ENCODE measurements around the gene TMEM145. TPM values are rescaled to one million over a fixed set of nuclear protein-coding genes. Genes with fewer than 3 reads are reported as not detected.
A peak's percentile ranks its signal among the peaks of the same experiment; 100 is the strongest.

Gene TMEM145
- total RNA-seq, 1 donor from 2014 or later, result 24.7 TPM

DNA sequence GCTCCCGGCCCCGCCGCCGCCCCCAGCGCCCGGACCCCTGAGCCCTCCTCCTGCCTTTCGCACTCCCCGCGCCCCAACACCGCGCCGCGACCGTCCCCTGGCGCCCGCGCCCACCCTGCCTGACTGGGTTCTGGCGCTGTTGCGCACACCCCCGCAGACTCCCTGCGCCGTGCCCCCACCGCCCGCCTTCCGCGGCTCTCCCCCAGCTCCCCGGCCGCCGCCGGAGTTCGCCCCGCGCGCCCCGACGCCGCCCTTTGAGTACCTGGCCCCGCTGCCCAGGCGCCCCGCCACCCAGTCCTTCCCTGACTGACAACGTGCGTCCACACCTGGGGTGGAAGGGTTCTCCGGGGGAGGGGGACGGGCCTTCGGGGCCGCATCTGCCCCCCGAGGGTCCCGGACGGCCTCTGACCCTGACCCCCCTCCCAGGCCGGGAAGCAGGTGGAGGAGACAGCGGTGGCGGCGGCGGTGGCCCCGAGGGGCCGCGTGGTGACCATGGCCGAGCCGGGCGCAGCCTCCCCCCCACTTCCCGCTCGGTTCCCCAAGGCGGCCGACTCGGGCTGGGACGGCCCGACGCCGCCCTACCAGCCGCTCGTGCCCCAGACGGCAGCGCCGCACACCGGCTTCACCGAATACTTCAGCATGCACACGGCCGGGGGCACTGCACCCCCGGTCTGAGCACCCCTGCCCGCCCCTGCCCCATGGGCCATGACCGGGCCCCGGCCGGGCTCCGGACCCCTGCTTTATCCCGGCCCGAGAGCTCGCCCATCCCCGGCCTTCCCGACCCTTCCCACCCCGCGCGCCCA lies 10.9 kb downstream of the TMEM145 start:
- Mint-ChIP-seq H3K9me3 (ENCODE audit: unreplicated experiment) (peaks cover 8% of the 10 kb centered on the region), H3K36me3 (ENCODE audit: unreplicated experiment) (no peaks in the 10 kb centered on the region), H3K4me3 (ENCODE audit: unreplicated experiment) (no peak overlapping the region), H3K27me3 (ENCODE audit: unreplicated experiment) (peaks cover 13% of the 10 kb centered on the region), H3K27ac (ENCODE audit: unreplicated experiment) (no peak overlapping the region), H3K4me1 (ENCODE audit: low read depth, unreplicated experiment) (peaks cover 22% of the 10 kb centered on the region)
- peak; percentile 38 for DNase-seq
- TF ChIP-seq, protein P1, sequence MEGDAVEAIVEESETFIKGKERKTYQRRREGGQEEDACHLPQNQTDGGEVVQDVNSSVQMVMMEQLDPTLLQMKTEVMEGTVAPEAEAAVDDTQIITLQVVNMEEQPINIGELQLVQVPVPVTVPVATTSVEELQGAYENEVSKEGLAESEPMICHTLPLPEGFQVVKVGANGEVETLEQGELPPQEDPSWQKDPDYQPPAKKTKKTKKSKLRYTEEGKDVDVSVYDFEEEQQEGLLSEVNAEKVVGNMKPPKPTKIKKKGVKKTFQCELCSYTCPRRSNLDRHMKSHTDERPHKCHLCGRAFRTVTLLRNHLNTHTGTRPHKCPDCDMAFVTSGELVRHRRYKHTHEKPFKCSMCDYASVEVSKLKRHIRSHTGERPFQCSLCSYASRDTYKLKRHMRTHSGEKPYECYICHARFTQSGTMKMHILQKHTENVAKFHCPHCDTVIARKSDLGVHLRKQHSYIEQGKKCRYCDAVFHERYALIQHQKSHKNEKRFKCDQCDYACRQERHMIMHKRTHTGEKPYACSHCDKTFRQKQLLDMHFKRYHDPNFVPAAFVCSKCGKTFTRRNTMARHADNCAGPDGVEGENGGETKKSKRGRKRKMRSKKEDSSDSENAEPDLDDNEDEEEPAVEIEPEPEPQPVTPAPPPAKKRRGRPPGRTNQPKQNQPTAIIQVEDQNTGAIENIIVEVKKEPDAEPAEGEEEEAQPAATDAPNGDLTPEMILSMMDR (IDR thresholded peaks at IDR 0.05; ENCODE audit: partially characterized antibody, unreplicated experiment), result no peak

DNA sequence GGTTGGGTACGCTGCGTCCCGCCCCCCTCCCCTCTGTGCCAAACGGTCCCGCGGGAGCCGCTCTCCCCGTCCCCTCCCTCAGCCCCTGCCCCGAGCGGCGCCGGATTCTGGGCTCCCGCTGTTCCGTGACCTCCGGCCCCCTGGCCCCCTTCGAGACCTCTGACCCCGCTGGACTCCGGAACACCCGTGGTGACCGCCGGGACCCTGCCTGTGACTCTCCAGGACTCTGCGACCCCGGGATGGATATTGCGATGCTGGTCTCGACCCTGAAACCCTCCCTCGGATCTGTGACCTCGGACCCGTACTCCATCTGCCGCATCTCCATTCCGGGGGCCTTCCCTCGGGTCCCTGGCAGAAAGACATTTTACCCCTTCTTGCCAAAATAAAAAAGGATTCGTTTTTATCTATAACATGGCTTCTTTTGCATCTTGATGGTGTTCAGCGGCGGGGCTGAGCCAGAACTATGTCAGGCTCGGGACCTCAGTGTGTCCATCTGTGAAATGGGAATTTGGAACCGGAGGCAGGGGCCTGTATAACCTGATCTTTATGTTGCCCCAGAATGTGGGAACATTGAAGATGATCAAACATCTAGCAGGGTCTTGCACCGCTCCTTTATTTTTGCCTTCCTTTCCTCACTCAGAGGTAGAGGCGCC lies 11.7 kb downstream of the TMEM145 start:
- TF ChIP-seq, protein P1 (IDR thresholded peaks at IDR 0.05; ENCODE audit: partially characterized antibody, unreplicated experiment), result peak; percentile 66
- H3K9me3 Mint-ChIP-seq (ENCODE audit: unreplicated experiment), result peaks cover 10% of the 10 kb centered on the region
- H3K27ac Mint-ChIP-seq (ENCODE audit: unreplicated experiment), result peak overlapping the region; percentile 66
- peak overlapping the region; percentile 82 for H3K4me3 Mint-ChIP-seq (ENCODE audit: unreplicated experiment)
- H3K36me3 Mint-ChIP-seq (ENCODE audit: unreplicated experiment), result no peaks in the 10 kb centered on the region
- peaks cover 13% of the 10 kb centered on the region for H3K27me3 Mint-ChIP-seq (ENCODE audit: unreplicated experiment)
- peak; percentile 41 for DNase-seq
- H3K4me1 Mint-ChIP-seq (ENCODE audit: low read depth, unreplicated experiment), result peaks cover 24% of the 10 kb centered on the region

DNA sequence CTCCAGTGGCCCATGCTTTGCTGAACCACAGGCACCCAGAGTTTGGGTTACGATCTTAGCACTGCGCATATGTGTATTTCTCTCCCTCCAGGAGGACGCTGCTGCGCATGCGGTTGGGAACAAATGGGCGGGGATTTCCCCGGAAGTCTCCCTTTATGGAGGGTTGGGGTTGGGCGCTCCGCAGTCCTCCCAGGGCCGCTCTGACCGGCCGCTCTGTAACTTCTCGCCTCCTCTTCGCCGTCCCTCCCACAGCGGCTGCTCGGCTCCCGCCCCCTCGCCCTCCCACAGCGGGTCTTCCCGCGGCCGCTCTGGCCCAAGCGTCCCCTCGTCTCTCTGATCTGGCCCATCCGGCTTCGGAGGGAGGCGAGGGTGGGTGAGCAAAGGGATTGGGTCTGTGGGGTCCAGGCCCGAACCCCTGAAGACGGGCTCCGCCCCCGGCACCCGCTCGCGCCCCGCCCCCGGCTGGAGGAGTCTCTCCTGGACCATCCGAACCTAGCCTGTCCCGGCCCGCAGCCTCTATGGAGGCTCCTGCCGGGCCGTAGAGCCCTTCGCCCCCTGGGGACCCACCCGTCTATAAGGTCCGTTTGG lies 12.3 kb downstream of the TMEM145 start, which contains the start of gene MEGF8:
MEGF8 (plus strand) TSS at position 328 of the 588 bp plus-strand sequence. CDS start 609 bp downstream, outside the sequence.
- Mint-ChIP-seq H3K4me3 (ENCODE audit: unreplicated experiment) (peak within 1 kb of the TSS; percentile 83), H3K4me1 (ENCODE audit: low read depth, unreplicated experiment) (peaks cover 28% of the 10 kb centered on the region), H3K27ac (ENCODE audit: unreplicated experiment) (peak within 1 kb of the TSS; percentile 66)

DNA sequence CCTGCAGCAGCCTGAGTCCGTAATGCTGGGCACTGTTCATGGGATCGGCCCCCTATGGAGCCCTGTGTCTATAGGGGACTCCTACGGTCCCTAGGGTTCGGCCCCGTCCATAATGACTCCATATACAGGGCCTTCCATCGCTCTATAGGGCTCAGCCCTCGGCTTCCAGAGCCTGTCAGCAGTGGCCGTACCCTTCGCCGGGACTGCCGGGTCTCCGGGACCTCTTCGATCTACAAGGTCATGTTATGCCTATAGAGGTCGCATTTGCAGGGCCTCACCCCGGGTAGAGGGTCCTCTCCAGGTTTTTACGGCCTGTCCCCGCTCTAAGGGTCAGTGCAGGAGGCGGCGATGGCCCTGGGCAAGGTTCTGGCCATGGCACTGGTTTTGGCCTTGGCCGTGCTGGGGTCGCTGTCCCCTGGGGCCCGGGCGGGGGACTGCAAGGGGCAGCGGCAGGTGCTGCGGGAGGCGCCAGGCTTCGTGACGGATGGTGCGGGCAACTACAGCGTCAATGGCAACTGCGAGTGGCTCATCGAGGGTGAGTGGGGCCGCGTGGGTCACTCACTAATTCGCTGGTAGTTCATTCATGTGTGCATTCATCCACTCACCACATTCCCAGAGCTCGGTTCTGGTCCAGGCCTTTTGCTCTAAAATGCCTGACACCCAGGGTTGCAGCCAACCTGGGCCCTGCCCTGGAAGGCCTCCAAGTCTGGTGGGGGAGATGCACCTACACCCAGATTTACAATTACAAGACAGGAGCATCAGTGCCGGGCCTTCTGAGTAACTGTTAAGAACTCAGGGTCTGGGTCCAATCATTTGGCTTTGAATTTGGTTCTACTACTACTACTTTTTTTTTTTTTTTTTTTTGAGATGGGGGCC lies 13.0 kb downstream of the TMEM145 start:
- H3K4me1 Mint-ChIP-seq (ENCODE audit: low read depth, unreplicated experiment), result peaks cover 33% of the 10 kb centered on the region
- peak; percentile 54 for DNase-seq
- TF ChIP-seq, protein P1 (IDR thresholded peaks at IDR 0.05; ENCODE audit: partially characterized antibody, unreplicated experiment), result peak; percentile 15
- peaks cover 8% of the 10 kb centered on the region for H3K27me3 Mint-ChIP-seq (ENCODE audit: unreplicated experiment)
- no peaks in the 10 kb centered on the region for H3K36me3 Mint-ChIP-seq (ENCODE audit: unreplicated experiment)
- peaks cover 15% of the 10 kb centered on the region for H3K9me3 Mint-ChIP-seq (ENCODE audit: unreplicated experiment)
- peak overlapping the region; percentile 83 for H3K4me3 Mint-ChIP-seq (ENCODE audit: unreplicated experiment)
- peak overlapping the region; percentile 17 for H3K27ac Mint-ChIP-seq (ENCODE audit: unreplicated experiment)

More for the DNA sequence above, 12.3 kb downstream of the TMEM145 start, which contains the start of gene MEGF8:
- H3K9me3 Mint-ChIP-seq (ENCODE audit: unreplicated experiment), result peaks cover 12% of the 10 kb centered on the region
- TF ChIP-seq, protein P1 (IDR thresholded peaks at IDR 0.05; ENCODE audit: partially characterized antibody, unreplicated experiment), result no peak
- H3K36me3 Mint-ChIP-seq (ENCODE audit: unreplicated experiment), result no peaks in the 10 kb centered on the region
- peak; percentile 98 for DNase-seq
- peaks cover 13% of the 10 kb centered on the region for H3K27me3 Mint-ChIP-seq (ENCODE audit: unreplicated experiment)
